ENCODE results near the gene CCNC.

- TF ChIP-seq CTCF (CRISPR knock-in tag; IDR thresholded peaks at IDR 0.05) (no peak), ZBTB49 (CRISPR knock-in tag; IDR thresholded peaks at IDR 0.05; ENCODE audit: borderline replicate concordance) (no peak), AGO1 (IDR thresholded peaks at IDR 0.05; ENCODE audit: low read depth, low read length, poor library complexity, severe bottlenecking) (no peak), ZNF251 (CRISPR knock-in tag; IDR thresholded peaks at IDR 0.05) (no peak), MXI1 (IDR thresholded peaks at IDR 0.05; ENCODE audit: borderline replicate concordance, low read depth, low read length) (no peak), TSC22D2 (CRISPR knock-in tag; IDR thresholded peaks at IDR 0.05; ENCODE audit: borderline replicate concordance) (no peak), ZBTB1 (CRISPR knock-in tag; IDR thresholded peaks at IDR 0.05; ENCODE audit: borderline replicate concordance) (no peak), KDM6A (CRISPR knock-in tag; IDR thresholded peaks at IDR 0.05; ENCODE audit: low read depth) (no peak), EZH2 (conservative IDR thresholded peaks at IDR 0.05; ENCODE audit: low read depth, low read length) (no peak), NPAS2 (CRISPR knock-in tag; IDR thresholded peaks at IDR 0.05; ENCODE audit: borderline replicate concordance) (no peak), FOXA3 (CRISPR knock-in tag; IDR thresholded peaks at IDR 0.05) (no peak)
Measured at GRCh38 chr6:99587792-99588191, 19.3 kb upstream of the CCNC start.
